Central memory CD4-positive, alpha-beta T cell (primary cell): ENCODE results near the gene TAF11L2.
"Not testable (repeated sequence)": the region's sequence is repeated elsewhere in the genome, so short reads cannot be mapped to it uniquely, and the experiment has no call there.

Experiments
- DNase-seq: peaks from one replicate; pipeline ENCODE4 v3.0.0; 2022
- total RNA-seq, 3 experiments: gene quantifications; one replicate each; lab custom pipeline; 2026; lab: John Stamatoyannopoulos, UW

The TAF11L2 gene
- total RNA-seq = 0 reads per million in 3 experiments

DNA sequence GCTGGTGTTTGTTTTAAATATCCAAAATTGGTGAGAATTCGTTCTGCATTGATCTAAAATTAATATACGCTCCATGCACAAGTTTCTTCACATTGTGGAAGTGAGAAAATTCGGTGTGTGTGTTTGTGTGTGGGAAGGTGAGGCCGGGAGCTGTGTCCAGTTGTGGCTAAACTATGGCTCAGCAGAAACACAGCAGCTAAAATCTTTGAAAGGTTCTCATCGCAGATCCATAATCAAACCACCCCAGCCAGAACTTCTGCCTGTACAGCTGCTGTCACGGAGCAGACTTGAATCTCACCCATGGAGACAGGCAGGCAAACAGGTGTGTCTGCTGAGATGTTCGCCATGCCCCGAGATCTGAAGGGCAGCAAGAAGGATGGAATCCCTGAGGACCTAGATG is at the start of gene TAF11L2:
TAF11L2 (plus strand) TSS at position 301 of the 400 bp plus-strand sequence.
- not testable (repeated sequence) for DNase-seq

DNA sequence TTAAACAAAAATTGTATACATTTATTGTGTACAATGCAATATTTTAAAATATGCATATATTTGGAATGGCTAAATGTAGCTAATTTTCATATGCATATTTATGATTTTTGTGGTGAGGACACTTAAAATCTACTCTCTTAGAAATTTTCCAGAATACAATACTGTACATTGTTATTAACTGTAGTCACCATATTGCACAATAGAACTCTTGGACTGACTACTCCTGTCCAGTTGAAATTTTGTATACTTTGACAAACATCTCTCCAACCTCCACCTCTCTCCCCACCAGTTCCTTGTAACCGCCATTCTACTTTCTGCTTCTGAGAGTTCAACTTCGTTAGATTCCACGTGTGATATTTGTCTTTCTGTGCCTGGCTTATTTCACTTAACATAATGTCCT is 49.2 kb upstream of the TAF11L2 start:
- DNase-seq = no peak

DNA sequence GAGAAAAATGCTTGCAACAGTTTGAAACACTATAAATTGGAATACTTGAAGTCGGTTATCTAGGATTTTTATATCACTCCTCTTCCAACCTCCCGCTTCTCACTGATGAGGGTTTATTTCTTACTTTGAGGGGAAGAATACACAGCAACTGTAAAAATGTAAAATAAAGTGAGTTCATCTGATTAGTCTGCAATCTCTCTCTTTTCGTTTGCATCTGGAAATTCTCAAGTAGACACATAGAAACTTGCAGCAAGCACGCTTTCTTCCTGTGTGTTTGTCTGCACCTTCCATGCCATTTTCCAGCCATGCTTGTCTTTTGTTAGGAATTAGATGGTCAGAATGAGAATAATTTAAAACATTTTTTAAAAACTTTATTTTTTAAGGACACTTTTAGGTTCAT is 45.1 kb upstream of the TAF11L2 start:
- DNase-seq = no peak

DNA sequence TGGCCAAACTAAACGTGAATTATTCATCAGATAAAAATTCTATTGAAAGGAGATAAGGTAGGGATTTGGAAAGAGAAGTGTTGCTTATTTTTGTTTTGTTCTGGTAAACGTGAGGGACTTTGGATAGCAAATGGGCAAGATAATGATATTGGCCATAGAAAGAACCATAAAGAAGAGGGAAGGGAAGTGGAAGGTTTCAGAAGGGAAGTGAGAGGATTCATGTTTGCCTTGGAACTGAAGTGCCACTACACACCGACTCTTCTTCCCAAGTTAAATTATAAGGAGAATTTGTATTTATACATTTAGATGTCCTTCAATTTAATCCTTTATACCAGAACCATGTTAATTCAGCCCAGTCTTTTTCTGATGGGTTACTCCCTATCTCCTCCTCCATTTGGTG is 42.1 kb upstream of the TAF11L2 start:
- DNase-seq = no peak

DNA sequence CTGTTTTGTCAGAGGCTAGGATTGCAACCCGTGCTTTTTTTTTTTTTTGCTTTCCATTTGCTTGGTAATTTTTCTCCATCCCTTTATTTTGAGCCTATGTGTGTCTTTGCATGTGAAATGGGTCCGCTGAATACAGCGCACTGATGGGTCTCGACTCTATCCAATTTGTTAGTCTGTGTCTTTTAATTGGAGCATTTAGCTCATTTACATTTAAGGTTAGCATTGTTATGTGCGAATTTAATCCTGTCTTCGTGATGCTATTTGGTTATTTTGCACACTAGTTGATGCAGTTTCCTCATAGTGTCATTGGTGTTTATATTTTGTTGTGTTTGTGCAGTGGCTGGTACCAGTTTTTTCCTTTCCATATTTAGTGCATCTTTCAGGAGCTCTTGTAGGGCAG is 36.2 kb upstream of the TAF11L2 start:
- DNase-seq = no peak

DNA sequence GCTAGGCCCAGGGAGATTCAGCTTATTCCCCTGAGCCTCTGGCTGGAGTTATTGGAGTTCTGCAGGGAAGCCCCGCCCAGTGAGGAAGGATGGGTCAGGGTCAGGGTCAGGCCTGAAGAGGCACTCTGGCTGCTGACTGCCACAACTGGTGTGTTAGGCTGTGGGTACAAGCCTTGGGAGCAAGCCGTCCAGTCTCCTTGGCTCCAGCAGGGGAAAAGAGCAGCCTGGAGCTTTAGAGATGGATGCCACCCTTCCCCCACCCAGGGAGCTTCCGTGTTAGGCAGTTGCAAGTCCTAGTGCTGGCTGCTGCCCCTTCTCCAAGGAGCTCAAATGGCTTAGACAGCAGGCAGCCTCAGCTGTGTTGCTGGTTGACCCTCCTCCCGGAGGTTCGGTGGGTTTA is 34.4 kb upstream of the TAF11L2 start:
- DNase-seq = no peak

DNA sequence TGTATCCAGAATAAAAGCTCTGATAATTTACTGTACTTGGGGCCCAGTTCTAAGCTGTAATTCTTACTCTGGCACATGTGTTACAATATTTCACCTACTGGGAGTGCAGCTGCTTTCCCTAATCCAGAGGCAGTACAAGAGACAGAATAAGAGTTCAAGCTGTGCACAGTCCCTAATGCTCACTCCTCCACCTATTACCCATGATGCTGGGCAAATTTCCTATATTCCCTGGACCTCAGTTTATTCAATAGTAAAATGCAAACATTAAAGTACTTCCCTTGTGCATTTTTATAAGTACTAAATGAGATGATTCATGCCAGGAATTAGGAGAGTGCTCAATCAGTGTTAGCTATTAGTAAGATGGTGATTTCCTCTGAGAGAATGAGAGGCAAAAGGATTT is 28.0 kb upstream of the TAF11L2 start:
- no peak for DNase-seq

DNA sequence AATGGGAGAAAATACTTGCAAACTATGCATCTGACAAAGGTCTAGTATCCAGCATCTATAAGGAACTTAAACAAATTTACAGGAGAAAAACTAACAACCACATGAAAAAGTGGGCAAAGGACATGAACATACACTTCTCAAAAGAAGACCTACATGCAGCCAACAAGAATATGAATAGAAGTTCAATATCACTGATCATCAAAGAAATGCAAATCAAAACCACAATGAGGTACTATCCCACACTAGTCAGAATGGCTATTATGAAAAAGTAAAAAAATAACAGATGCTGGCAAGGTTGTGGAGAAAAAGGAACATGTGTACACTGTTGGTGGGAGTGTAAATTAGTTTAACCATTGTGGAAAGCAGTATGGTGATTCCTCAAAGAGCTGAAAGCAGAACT is 23.0 kb upstream of the TAF11L2 start:
- DNase-seq = not testable (repeated sequence)

DNA sequence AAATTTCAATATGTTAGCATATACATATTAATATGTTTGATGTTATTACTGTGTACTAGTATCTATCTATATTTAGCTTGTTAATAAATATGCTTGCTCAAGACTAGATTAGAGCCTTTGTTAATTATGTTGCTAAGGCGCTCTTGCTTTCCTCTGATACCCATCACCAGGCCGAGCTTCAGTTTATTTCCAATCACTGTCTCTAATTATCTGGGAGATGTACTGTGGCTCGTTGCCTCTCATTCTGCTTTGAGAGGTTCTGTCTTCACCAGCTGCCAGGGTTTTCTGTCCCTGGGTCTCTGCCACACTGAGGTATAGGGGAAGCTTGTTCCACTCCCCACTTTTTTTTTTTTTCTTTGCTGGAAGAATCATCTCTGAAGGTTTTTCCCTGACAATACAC is 21.0 kb upstream of the TAF11L2 start:
- no peak for DNase-seq

DNA sequence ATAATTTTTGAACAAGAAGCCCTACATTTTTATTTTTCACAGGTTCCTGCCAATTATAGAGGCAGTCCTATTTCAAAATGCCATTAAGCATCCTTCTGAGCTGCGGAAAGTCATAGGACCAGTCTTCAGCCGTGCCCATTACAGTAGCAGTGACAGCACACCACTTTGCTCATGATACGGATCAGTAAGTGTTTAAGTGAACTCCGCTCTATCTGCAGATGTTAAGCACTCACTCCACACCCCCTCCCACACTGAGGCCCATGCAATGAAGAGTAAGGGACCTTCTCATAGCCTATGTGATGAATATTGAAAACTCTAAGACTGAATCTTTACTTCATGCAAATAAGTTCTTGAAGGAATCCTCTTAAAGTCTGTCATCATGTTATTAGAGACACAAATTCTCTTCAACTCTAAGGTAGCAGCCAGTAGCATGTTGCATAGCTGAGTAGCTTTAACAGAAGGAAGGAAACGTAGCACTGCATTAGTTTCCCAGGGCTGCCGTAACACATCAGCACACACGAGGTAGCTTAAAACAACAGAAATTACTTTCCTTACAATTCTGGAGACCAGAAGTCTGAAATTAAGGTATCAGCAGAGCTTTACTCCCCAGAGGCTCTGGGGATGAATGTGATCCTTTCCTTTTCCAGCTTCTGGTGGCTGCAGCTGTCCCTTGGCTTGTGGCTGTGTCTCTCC is 20.3 kb upstream of the TAF11L2 start:
- DNase-seq = no peak

DNA sequence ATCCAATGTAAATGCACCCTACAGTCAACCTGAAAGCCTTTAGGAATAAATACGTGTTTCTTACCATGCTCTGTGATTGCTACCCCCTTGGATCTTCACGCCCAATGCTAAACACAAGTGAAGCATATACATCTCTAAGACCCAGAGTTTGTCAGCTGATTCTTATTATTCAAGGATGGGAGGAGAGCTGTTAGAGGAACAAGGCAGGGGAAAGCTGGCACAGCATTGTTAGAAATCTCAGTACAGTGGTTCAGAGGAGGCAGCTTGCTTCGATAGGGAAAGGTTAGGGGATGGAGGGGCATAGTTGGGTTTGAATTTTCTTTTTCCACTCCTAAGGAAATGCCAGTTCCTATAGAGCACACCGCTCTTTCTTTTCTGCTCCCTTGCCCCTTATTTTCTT is 16.7 kb upstream of the TAF11L2 start:
- no peak for DNase-seq

DNA sequence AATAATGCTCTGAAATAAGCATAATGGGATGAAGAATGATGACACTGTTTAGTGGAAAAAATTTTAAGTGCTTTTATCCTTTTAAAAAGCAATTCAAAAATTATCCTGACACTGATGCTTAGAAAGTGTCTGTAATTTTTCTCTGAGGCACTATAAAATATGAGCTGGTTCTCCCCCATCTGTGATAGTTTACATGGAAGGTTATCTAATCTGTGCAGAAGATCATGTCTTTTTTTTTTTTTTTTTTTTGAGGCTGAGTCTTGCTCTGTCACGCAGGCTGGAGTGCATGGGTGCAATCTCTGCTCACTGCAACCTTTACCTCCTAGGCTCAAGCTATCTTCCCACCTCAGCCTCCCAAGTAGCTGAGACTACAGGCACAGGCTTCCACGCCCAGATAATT is 15.2 kb upstream of the TAF11L2 start:
- no peak for DNase-seq

DNA sequence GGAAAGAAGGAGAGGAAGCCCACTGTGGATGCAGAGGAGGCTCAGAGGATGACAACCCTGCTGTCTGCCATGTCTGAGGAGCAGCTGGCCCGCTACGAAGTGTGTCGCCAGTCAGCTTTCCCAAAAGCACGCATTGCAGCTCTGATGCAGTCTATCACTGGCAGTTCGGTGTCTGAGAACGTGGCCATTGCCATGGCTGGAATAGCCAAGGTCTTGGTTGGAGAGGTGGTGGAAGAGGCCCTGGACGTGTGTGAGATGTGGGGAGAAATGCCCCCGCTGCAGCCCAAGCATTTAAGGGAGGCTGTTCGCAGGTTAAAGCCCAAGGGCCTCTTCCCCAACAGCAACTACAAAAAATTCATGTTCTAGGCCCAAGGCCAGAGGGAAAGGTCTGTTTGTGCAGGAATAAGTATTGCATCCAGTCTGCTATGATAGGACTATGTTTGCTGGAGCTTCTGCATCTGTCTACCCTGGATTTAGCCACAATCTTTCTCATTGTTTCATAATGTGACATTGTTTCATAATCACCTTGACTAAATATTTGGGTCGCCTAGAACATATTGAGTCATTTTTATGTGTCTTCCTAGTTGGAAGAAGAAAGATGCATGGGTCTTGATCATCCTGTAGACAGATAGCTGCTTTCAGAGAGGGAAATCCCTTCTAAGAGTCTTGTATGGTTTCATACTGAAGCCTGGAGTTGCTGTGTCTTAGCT is 11.4 kb upstream of the TAF11L2 start:
- DNase-seq = not testable (repeated sequence)

DNA sequence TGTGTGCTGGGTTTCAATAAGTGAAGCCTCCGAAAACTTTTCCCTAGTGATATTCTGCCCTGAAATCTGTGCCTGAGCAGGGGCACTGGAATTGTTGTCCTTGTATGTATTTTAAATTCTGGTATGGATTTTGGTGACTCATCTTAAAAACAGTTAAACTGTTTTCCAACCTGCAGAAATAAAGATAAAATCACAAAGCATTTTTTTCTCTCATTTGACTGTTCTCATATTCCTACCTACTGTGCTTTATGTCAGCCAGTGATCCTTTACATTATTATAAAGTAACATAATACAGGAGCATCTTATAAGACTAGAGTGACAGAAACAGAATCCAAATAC is 10.9 kb upstream of the TAF11L2 start:
- no peak for DNase-seq

DNA sequence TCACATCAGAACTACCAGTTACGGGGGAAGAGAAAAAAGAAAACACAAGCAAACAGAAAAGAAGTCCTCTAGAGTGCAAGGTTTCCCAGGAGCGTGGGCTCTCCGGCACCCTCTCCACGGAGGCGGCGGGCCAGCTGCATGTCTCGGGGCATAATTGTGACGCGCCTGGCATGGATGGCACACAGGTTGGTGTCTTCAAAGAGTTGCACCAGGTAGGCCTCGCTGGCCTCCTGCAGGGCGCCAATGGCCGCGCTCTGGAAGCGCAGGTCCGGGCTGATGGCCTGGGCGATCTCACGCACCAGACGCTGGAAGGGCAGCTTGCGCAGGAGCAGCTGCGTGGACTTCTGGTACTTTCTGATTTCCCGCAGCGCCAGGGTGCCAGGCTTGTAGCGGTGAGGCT is 6.8 kb upstream of the TAF11L2 start:
- not testable (repeated sequence) for DNase-seq

DNA sequence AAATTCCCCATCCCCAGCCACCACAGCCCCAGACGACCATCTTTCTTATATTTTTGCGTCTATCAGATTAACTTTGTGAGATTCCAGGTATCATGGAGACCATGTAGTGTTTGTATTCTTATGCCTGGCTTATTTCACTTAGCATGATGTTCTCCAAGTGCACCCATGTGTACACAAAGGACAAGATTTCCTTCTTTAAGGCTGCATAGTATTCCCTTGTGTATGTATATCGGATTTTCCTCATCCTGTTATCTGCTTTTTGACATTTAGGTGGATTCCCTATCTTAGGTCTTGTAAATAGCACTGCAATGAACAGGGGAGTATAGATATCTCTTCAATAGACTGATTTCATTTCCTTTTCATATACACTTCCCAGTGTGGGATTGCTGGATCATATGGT is 5.3 kb upstream of the TAF11L2 start:
- DNase-seq = no peak

DNA sequence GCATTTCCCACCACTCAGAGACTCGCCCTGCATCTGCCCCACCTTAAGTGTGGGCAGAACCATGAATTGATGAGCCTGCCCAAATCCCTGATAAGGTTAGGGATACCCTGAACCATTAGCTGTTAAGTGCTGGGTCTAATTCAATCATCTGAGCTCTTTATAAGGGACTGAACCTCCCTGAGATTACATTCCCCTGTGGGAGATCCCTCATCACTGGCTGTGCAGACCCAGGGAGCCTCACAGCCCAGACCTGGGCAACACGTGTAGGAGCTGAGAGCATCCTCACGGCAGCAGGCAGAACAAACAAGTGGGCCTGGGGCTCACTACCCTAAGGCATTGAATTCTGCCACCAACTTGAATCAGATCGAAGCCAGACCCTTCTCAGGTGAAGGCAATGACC is 585 bp upstream of the TAF11L2 start:
- no peak for DNase-seq

DNA sequence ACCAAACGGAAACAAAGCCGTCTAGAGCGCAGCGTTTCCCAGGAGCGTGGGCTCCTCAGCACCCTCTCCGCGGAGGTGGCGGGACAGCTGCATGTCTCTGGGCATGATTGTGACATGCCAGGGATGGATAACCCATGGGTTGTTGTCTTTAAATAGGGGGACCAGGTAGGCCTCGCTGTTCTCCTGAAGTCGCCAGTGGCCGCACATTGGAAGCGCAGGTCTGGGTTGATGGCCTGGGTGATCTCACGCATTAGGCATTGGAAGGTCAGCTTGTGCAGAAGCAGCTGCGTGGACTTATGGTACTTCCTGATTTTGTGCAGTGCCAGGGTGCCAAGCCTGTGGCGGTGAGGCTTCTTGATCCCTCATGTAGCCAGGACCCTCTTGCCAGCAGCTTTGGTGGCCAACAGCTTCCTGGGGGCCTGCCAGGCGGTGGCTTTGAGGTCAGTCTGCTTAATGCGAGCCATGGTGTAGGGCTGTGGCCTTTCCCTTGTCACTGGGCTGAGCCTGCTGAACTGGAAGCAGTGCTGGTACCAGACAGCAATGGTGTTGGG is 13.8 kb downstream of the TAF11L2 start:
- no peak for DNase-seq

DNA sequence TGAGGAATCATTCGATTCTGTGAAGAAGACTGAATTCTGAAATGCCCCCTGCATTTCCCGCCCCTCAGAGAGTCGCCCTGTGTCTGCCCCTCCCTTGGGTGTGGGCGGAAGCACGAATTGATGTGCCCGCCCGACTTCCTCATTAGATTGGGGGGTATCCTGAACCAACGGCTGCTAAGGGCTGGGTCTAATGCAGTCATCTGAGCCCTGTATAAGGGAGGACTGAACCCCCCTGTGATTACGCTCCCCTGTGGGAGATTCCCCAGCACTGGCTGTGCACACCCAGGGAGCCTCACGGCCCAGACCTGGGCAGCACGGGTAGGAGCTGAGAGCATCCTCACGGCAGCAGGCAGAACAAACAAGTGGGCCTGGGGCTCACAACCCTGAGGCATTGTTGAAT is 19.5 kb downstream of the TAF11L2 start:
- not testable (repeated sequence) for DNase-seq

DNA sequence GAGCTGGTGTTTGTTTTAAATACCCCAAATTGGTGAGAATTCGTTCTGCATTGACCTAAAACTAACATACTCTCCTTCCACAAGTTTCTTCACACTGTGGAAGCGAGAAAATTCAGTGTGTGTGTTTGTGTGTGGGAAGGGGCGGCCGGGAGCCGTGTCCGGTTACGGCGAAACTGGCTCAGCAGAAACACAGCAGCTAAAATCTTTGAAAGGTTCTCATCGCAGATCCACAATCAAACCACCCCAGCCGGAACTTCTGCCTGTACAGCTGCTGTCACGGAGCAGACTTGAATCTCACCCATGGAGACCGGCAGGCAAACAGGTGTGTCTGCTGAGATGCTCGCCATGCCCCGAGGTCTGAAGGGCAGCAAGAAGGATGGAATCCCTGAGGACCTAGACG is 20.0 kb downstream of the TAF11L2 start, which contains the start of gene TAF11L3:
TAF11L3 (plus strand) TSS at position 301 of the 400 bp plus-strand sequence.
- DNase-seq = not testable (repeated sequence)

DNA sequence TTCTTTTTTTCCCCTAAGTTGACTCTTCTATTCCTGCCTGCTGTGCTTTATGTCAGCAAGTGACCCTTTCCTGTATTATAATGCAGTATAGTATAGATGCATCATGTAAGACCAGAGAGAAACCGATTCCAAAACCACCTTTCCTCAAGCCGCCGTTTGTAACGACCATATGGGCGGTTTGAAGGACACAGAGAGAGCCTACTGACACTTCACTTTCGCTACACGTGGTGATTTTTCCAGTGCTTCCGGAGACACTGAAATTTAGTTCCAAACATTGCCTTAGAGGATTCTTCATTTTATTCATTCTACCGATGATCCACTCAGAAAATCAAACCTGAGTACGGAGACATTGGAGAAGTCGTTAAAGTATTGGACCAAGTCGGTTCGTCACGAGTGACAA is 21.5 kb downstream of the TAF11L2 start:
- DNase-seq = not testable (repeated sequence)

DNA sequence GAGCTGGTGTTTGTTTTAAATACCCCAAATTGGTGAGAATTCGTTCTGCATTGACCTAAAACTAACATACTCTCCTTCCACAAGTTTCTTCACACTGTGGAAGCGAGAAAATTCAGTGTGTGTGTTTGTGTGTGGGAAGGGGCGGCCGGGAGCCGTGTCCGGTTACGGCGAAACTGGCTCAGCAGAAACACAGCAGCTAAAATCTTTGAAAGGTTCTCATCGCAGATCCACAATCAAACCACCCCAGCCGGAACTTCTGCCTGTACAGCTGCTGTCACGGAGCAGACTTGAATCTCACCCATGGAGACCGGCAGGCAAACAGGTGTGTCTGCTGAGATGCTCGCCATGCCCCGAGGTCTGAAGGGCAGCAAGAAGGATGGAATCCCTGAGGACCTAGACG is 23.5 kb downstream of the TAF11L2 start, which contains the start of gene TAF11L4:
TAF11L4 (plus strand) TSS at position 301 of the 400 bp plus-strand sequence.
- not testable (repeated sequence) for DNase-seq

DNA sequence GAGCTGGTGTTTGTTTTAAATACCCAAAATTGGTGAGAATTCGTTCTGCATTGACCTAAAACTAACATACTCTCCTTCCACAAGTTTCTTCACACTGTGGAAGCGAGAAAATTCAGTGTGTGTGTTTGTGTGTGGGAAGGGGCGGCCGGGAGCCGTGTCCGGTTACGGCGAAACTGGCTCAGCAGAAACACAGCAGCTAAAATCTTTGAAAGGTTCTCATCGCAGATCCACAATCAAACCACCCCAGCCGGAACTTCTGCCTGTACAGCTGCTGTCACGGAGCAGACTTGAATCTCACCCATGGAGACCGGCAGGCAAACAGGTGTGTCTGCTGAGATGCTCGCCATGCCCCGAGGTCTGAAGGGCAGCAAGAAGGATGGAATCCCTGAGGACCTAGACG is 26.9 kb downstream of the TAF11L2 start, which contains the start of gene TAF11L5:
TAF11L5 (plus strand) TSS at position 301 of the 400 bp plus-strand sequence.
- not testable (repeated sequence) for DNase-seq

DNA sequence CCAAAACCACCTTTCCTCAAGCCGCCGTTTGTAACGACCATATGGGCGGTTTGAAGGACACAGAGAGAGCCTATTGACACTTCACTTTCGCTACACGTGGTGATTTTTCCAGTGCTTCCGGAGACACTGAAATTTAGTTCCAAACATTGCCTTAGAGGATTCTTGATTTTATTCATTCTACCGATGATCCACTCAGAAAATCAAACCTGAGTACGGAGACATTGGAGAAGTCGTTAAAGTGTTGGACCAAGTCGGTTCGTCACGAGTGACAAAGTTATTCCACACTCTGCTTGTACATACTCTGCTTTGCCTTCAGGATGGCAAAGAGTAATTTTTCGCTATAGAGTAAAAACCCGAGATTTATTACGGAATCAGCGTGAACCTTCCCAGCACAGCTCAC is 28.5 kb downstream of the TAF11L2 start:
- peak; percentile 17 for DNase-seq
